Neural cell (in vitro differentiated cells): ENCODE measurements around the gene CCSER2. TPM values are rescaled to one million over a fixed set of nuclear protein-coding genes. Genes with fewer than 3 reads are reported as not detected.

ENCODE experiments used
- H2AFZ ChIP-seq: fragments of 200-600, 300-800 bp; sonication (generic), shearing (Covaris generic); 2 replicates; pipeline ENCODE4 v1.6.0; 2014; ENCODE audit warnings: low read depth, mild to moderate bottlenecking, antibody characterized with exemption, low read length, moderate library complexity
- H3F3A ChIP-seq: fragments of 200-600 bp; shearing (Covaris generic); 2 replicates; pipeline ENCODE4 v1.6.1; 2016; ENCODE audit warnings: mild to moderate bottlenecking, moderate library complexity, mixed read lengths, antibody characterized with exemption, low read length; ENCODE audit not compliant: insufficient read depth, poor library complexity, severe bottlenecking
- H3K27ac ChIP-seq: fragments of 200-600, 300-800 bp; sonication (generic), shearing (Covaris generic); 2 replicates; pipeline ENCODE4 v1.5.1; 2014; ENCODE audit warnings: mild to moderate bottlenecking, low read length, moderate library complexity
- H3K27me3 ChIP-seq: fragments of 300-800, 200-600 bp; sonication (generic), shearing (Covaris generic); 2 replicates; pipeline ENCODE4 v1.6.0; 2014; ENCODE audit warnings: mild to moderate bottlenecking, low read depth, low read length, moderate library complexity; ENCODE audit not compliant: insufficient read depth
- H3K36me3 ChIP-seq: fragments of 300-800, 200-600 bp; sonication (generic), shearing (Covaris generic); 2 replicates; pipeline ENCODE4 v1.5.1; 2014; ENCODE audit warnings: mild to moderate bottlenecking, antibody characterized with exemption, low read length, moderate library complexity; ENCODE audit not compliant: insufficient read depth
- H3K4me2 ChIP-seq: fragments of 300-800, 200-600 bp; sonication (generic), shearing (Covaris generic); 2 replicates; pipeline ENCODE4 v1.6.0; 2014; ENCODE audit warnings: mild to moderate bottlenecking, low read length
- H3K4me3 ChIP-seq: fragments of 300-800, 200-600 bp; sonication (generic), shearing (Covaris generic); 2 replicates; pipeline ENCODE4 v1.5.1; 2014; ENCODE audit warnings: mild to moderate bottlenecking, low read length, moderate library complexity
- H3K79me2 ChIP-seq: fragments of 200-600 bp; shearing (Covaris generic); replicated peaks from 2 replicates; pipeline ENCODE4 v1.6.0; 2014; ENCODE audit warnings: mild to moderate bottlenecking, low read length, moderate library complexity; ENCODE audit not compliant: insufficient read depth
- H3K9ac ChIP-seq: fragments of 300-800, 200-600 bp; sonication (generic), shearing (Covaris generic); 2 replicates; pipeline ENCODE4 v1.6.1; 2016; ENCODE audit warnings: mild to moderate bottlenecking, low read length, mixed read lengths
- H3K9me2 ChIP-seq: fragments of 200-600 bp; shearing (Covaris generic); 2 replicates; pipeline ENCODE4 v1.6.1; 2016; ENCODE audit warnings: mild to moderate bottlenecking, low read length, mixed read lengths; ENCODE audit not compliant: insufficient read depth
- H3K9me3 ChIP-seq: fragments of 200-600, 300-800 bp; sonication (generic), shearing (Covaris generic); 2 replicates; pipeline ENCODE4 v1.6.1; 2016; ENCODE audit warnings: mild to moderate bottlenecking, mixed run types, low read length, moderate library complexity, mixed read lengths
- H4K20me1 ChIP-seq: fragments of 200-600 bp; shearing (Covaris generic); 2 replicates; pipeline ENCODE4 v1.6.1; 2016; ENCODE audit warnings: mild to moderate bottlenecking, mixed run types; ENCODE audit not compliant: insufficient read depth
- CTCF ChIP-seq: fragments of 450-650 bp; IDR thresholded peaks from 2 replicates; pipeline ENCODE4 v1.5.1; 2014; ENCODE audit warnings: antibody characterized with exemption, mild to moderate bottlenecking, moderate library complexity; ENCODE audit not compliant: poor library complexity, severe bottlenecking
- EP300 ChIP-seq: fragments of 450-650 bp; conservative IDR thresholded peaks from 2 replicates; pipeline ENCODE4 v1.6.1; 2014; ENCODE audit warnings: antibody characterized with exemption, mild to moderate bottlenecking, moderate library complexity; ENCODE audit not compliant: poor library complexity, severe bottlenecking
- EZH2 ChIP-seq: fragments of 200-600, 300-800 bp; shearing (Covaris generic), sonication (generic); IDR thresholded peaks from 2 replicates; pipeline ENCODE4 v1.6.1; 2014; ENCODE audit warnings: antibody characterized with exemption, low read length, borderline replicate concordance, mild to moderate bottlenecking; ENCODE audit not compliant: insufficient read depth, poor library complexity, severe bottlenecking
- MXI1 ChIP-seq: fragments of 450-650 bp; conservative IDR thresholded peaks from 2 replicates; pipeline ENCODE4 v1.6.1; 2014; ENCODE audit warnings: antibody characterized with exemption, mild to moderate bottlenecking; ENCODE audit not compliant: poor library complexity, severe bottlenecking
- POLR2AphosphoS5 ChIP-seq: IDR thresholded peaks from 2 replicates; pipeline ENCODE4 v1.6.1; 2012
- RAD21 ChIP-seq: fragments of 450-650 bp; conservative IDR thresholded peaks from 2 replicates; pipeline ENCODE4 v1.6.1; 2014; ENCODE audit warnings: antibody characterized with exemption, mild to moderate bottlenecking, moderate library complexity
- REST ChIP-seq: IDR thresholded peaks from 2 replicates; pipeline ENCODE4 v1.6.1; 2012; ENCODE audit warnings: borderline replicate concordance
- SMC3 ChIP-seq: fragments of 450-650 bp; conservative IDR thresholded peaks from 2 replicates; pipeline ENCODE4 v1.6.1; 2014; ENCODE audit warnings: antibody characterized with exemption, mild to moderate bottlenecking, moderate library complexity; ENCODE audit not compliant: poor library complexity
- TAF1 ChIP-seq: IDR thresholded peaks from 2 replicates; pipeline ENCODE4 v1.6.1; 2012; ENCODE audit warnings: low read depth
- polyA plus RNA-seq: library from polyadenylated mRNA; depleted of rRNA; stranded (reverse); fragments of >200 nt; gene quantifications from 2 replicates; pipeline ENCODE4 v1.2.3, GENCODE V29; 2014

Gene CCSER2
- polyA plus RNA-seq, 1 donor from 2014 or later: 38.3 TPM

- H3K27ac ChIP-seq: no peak overlapping the region
These were observed 63.8 kb downstream of the CCSER2 start for GRCh38 chr10:84392181-84392580.

GRCh38 chr10:84395581-84395980 lies 67.2 kb downstream of the CCSER2 start:
- Histone ChIP-seq H3K27ac (no peak overlapping the region), H2AFZ (no peak overlapping the region), H3K79me2 (peaks cover 3% of the 10 kb centered on the region), H3K36me3 (peaks cover 5% of the 10 kb centered on the region), H3K9ac (no peak overlapping the region), H3F3A (no peaks in the 10 kb centered on the region), H4K20me1 (no peaks in the 10 kb centered on the region), H3K4me2 (no peak overlapping the region), H3K9me2 (no peaks in the 10 kb centered on the region), H3K9me3 (no peaks in the 10 kb centered on the region), H3K27me3 (no peaks in the 10 kb centered on the region), H3K4me3 (no peak overlapping the region)
- TF ChIP-seq POLR2AphosphoS5: no peak
- TF ChIP-seq MXI1: no peak
- TF ChIP-seq EZH2: no peak
- no peak for TF ChIP-seq TAF1
- TF ChIP-seq RAD21: no peak
- TF ChIP-seq EP300: no peak
- no peak for TF ChIP-seq REST

More at GRCh38 chr10:84392181-84392580, 63.8 kb downstream of the CCSER2 start:
- H3K27me3 ChIP-seq: no peaks in the 10 kb centered on the region
- no peak overlapping the region for H3K4me3 ChIP-seq
- H3K79me2 ChIP-seq: peaks cover 4% of the 10 kb centered on the region
- TF ChIP-seq EZH2: no peak
- no peak for TF ChIP-seq CTCF
- no peak for TF ChIP-seq POLR2AphosphoS5
- no peak for TF ChIP-seq TAF1
- no peak for TF ChIP-seq MXI1
- no peak for TF ChIP-seq SMC3
- no peak for TF ChIP-seq EP300
- no peak for TF ChIP-seq RAD21
- no peak for TF ChIP-seq REST
- H3F3A ChIP-seq: no peaks in the 10 kb centered on the region
- peaks cover 5% of the 10 kb centered on the region for H3K36me3 ChIP-seq
- no peak overlapping the region for H3K4me2 ChIP-seq
- no peaks in the 10 kb centered on the region for H3K9me3 ChIP-seq
- H2AFZ ChIP-seq: no peak overlapping the region
- H3K9me2 ChIP-seq: no peaks in the 10 kb centered on the region
- H4K20me1 ChIP-seq: no peaks in the 10 kb centered on the region
- no peak overlapping the region for H3K9ac ChIP-seq
